K562 (cell line): ENCODE data around the gene SEZ6. TPM values are rescaled to one million over a fixed set of nuclear protein-coding genes. Genes with fewer than 3 reads are reported as not detected.

ENCODE experiments used
- BRF1 ChIP-seq: IDR thresholded peaks from 3 replicates; pipeline ENCODE4 v1.6.1; 2011; ENCODE audit warnings: borderline replicate concordance, mild to moderate bottlenecking; ENCODE audit not compliant: insufficient read length; ENCODE audit errors: extremely low read depth
- FOS ChIP-seq: IDR thresholded peaks from 3 replicates; pipeline ENCODE4 v1.6.1; 2011; ENCODE audit not compliant: insufficient read length; ENCODE audit errors: extremely low read depth
- HNRNPUL1 ChIP-seq: fragments of 200-400 bp; formaldehyde crosslinking; IDR thresholded peaks from 2 replicates; pipeline ENCODE4 v1.6.1; 2017; ENCODE audit warnings: low read length
- MYBL2 ChIP-seq, 2 experiments: fragments of 450-650 bp in 1 of 2; sonication (generic) in 1 of 2; formaldehyde crosslinking in 1 of 2; IDR thresholded peaks; 2 replicates each; pipeline versions ENCODE4 v1.6.1 to v1.8.1; 2017 to 2022; ENCODE audit warnings: borderline replicate concordance in 1 of 2, inconsistent platforms in 1 of 2, low read depth in 1 of 2, mild to moderate bottlenecking in 1 of 2, missing genetic modification reagents in 1 of 2, moderate library complexity in 1 of 2
- NCOR1 ChIP-seq: fragments of 450-650 bp; IDR thresholded peaks from 2 replicates; pipeline ENCODE4 v1.6.1; 2016; ENCODE audit warnings: mild to moderate bottlenecking, moderate library complexity
- PML ChIP-seq: IDR thresholded peaks from 2 replicates; pipeline ENCODE4 v1.6.1; 2012; ENCODE audit warnings: low read length, inconsistent platforms
- POLR2B ChIP-seq: fragments of 450-650 bp; IDR thresholded peaks from 2 replicates; pipeline ENCODE4 v1.6.1; 2018; ENCODE audit warnings: low read depth; ENCODE audit not compliant: partially characterized antibody
- RB1 ChIP-seq: fragments of 450-650 bp; IDR thresholded peaks from 2 replicates; pipeline ENCODE4 v1.6.1; 2017; ENCODE audit warnings: low read depth, mild to moderate bottlenecking
- RBM22 ChIP-seq: fragments of 200-400 bp; formaldehyde crosslinking; IDR thresholded peaks from 2 replicates; pipeline ENCODE4 v1.6.1; 2018; ENCODE audit warnings: low read length, low read depth; ENCODE audit not compliant: poor library complexity, severe bottlenecking
- RBM25 ChIP-seq: fragments of 200-400 bp; formaldehyde crosslinking; IDR thresholded peaks from 2 replicates; pipeline ENCODE4 v1.6.1; 2018; ENCODE audit warnings: low read length, low read depth, moderate library complexity; ENCODE audit not compliant: severe bottlenecking
- SNIP1 ChIP-seq: fragments of 450-650 bp; IDR thresholded peaks from 2 replicates; pipeline ENCODE4 v1.7.1; 2017; ENCODE audit warnings: low read depth, mild to moderate bottlenecking
- ZNF551 ChIP-seq: fragments of 250-450 bp; sonication (Bioruptor Pico); IDR thresholded peaks from 2 replicates; pipeline ENCODE4 v1.5.0; 2021; ENCODE audit warnings: mild to moderate bottlenecking, moderate library complexity
- ZNF780A ChIP-seq: fragments of 250-450 bp; sonication (Bioruptor Pico); IDR thresholded peaks from 2 replicates; pipeline ENCODE4 v1.5.0; 2021; ENCODE audit warnings: mild to moderate bottlenecking
- polyA plus RNA-seq, 8 experiments: library from polyadenylated mRNA; depleted of rRNA in 4 of 8; stranded (reverse) in 5 of 8; unstranded in 3 of 8; fragments of >200 nt; fragmentation: Nextera tagmentation in 2 of 8; fragmentation: Illumina TruSeq in 1 of 8; extraction: Ambion mirVana in 2 of 8; extraction: Trizol in 1 of 8; gene quantifications; 2 replicates each; pipeline versions ENCODE4 v1.2.1 to v1.2.3, GENCODE V29; 2011 to 2014; ENCODE audit warnings: inconsistent platforms in 1 of 8, missing spikeins in 1 of 8
- total RNA-seq, 7 experiments: library from RNA; depleted of rRNA in 6 of 7; stranded (reverse); fragments of >200 nt in 6 of 7; fragmentation: Illumina TruSeq in 2 of 7; extraction: Trizol in 2 of 7; gene quantifications; 2 replicates each; pipeline versions ENCODE4 v1.2.1 to v1.2.3, GENCODE V29; 2011 to 2021; ENCODE audit warnings: low replicate concordance in 1 of 7
- TF ChIP-seq, protein P1 (sequence below): fragments of 200-800 bp; sonication (Bioruptor generic); IDR thresholded peaks from 2 replicates; pipeline ENCODE4 v1.6.1; 2017; ENCODE audit warnings: missing genetic modification characterization, missing compliant biosample characterization
- TF ChIP-seq, protein P2 (sequence below), 3 experiments: fragments of 200-800 bp in 1 of 3; sonication (Bioruptor generic) in 1 of 3; sonication (generic) in 1 of 3; formaldehyde crosslinking in 1 of 3; IDR thresholded peaks; 2 replicates each; pipeline versions ENCODE4 v1.6.1 to v1.8.0; 2016 to 2022; ENCODE audit warnings: mild to moderate bottlenecking in 2 of 3, missing compliant biosample characterization in 2 of 3, missing genetic modification characterization in 2 of 3, missing genetic modification reagents in 1 of 3
- TF ChIP-seq, protein P3 (sequence below): sonication (generic); formaldehyde crosslinking; IDR thresholded peaks from 2 replicates; pipeline ENCODE4 v1.8.0; 2022; ENCODE audit warnings: mild to moderate bottlenecking, low read depth, missing genetic modification reagents
- TF ChIP-seq, protein P4 (sequence below): sonication (generic); formaldehyde crosslinking; IDR thresholded peaks from 2 replicates; pipeline ENCODE4 v1.4.0; 2020; ENCODE audit warnings: mild to moderate bottlenecking, missing genetic modification reagents
- TF ChIP-seq, protein P5 (sequence below): fragments of 250-450 bp; sonication (Bioruptor Pico); IDR thresholded peaks from 2 replicates; pipeline ENCODE4 v1.8.0; 2021; ENCODE audit warnings: moderate library complexity, mild to moderate bottlenecking, inconsistent platforms

Gene SEZ6
- total and polyA plus RNA-seq, 9 of the 15 experiments (the other 6 are each of a cell fraction or from before 2014, with no cell fraction given), result not detected

DNA sequence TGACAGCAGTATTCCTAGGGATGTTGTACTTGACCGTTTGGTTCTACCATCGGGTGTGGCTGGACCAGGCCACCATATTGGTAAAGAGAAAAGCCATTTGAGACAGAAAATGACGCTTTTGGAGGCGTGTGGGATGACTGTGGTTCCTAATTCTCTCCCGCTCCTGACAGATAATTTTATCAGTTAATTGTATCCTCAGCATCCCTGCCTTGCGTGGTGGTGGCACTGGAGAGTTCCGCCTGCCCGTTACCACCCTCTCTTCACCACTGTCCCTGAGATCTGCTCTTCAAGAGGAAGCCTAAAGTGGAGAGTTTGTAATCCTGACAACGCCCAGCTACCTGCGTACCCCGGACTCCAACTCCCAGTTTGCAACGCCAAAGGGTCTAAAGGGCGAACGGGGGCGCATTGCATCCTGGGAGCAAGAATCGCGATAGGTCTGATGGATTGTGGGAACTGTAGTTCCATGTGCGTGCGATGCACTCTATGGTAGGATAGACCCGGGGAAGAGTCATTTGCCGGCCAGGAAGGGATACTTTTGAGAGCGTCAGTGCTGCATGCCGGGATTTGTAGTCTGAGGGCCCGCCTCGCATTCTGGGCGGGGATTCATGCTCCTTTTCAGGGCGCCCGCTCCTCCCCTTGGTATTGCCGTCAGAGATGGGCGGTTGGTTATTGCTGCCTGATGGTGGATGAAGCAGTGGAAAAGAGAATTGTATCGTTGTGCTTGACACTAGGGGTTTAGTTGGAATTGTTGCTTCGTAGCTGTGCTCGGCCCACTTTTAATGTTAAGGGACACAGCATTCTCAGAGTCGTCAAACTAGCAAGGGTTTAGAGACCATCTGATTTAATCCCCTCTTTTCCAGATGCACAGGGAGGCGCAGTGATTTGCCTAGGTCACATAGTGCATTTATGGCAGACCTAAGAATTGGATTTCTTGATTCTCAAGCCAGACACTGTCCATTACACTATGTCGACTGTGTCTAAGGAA, 53.5 kb downstream of the SEZ6 start (continued):
- TF ChIP-seq, protein P1, sequence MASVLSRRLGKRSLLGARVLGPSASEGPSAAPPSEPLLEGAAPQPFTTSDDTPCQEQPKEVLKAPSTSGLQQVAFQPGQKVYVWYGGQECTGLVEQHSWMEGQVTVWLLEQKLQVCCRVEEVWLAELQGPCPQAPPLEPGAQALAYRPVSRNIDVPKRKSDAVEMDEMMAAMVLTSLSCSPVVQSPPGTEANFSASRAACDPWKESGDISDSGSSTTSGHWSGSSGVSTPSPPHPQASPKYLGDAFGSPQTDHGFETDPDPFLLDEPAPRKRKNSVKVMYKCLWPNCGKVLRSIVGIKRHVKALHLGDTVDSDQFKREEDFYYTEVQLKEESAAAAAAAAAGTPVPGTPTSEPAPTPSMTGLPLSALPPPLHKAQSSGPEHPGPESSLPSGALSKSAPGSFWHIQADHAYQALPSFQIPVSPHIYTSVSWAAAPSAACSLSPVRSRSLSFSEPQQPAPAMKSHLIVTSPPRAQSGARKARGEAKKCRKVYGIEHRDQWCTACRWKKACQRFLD (CRISPR knock-in tag), result peak; percentile 96
- TF ChIP-seq, protein P2, sequence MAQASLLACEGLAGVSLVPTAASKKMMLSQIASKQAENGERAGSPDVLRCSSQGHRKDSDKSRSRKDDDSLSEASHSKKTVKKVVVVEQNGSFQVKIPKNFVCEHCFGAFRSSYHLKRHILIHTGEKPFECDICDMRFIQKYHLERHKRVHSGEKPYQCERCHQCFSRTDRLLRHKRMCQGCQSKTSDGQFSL (CRISPR knock-in tag; IDR thresholded peaks at IDR 0.05), result no peak
- TF ChIP-seq, protein P2 (tag; IDR thresholded peaks at IDR 0.05), result no peak
- TF ChIP-seq, protein P3, sequence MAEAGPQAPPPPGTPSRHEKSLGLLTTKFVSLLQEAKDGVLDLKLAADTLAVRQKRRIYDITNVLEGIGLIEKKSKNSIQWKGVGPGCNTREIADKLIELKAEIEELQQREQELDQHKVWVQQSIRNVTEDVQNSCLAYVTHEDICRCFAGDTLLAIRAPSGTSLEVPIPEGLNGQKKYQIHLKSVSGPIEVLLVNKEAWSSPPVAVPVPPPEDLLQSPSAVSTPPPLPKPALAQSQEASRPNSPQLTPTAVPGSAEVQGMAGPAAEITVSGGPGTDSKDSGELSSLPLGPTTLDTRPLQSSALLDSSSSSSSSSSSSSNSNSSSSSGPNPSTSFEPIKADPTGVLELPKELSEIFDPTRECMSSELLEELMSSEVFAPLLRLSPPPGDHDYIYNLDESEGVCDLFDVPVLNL (CRISPR knock-in tag), result no peak
- no peak for TF ChIP-seq RBM22
- TF ChIP-seq RBM25, result peak; percentile 62
- no peak for TF ChIP-seq POLR2B
- TF ChIP-seq NCOR1, result no peak
- TF ChIP-seq SNIP1, result no peak
- TF ChIP-seq HNRNPUL1, result no peak
- no peak for TF ChIP-seq MYBL2 (IDR thresholded peaks at IDR 0.05; ENCODE audit: low read depth)
- TF ChIP-seq MYBL2 (CRISPR knock-in tag; IDR thresholded peaks at IDR 0.05; ENCODE audit: borderline replicate concordance), result no peak
- no peak for TF ChIP-seq FOS
- TF ChIP-seq, protein P4, sequence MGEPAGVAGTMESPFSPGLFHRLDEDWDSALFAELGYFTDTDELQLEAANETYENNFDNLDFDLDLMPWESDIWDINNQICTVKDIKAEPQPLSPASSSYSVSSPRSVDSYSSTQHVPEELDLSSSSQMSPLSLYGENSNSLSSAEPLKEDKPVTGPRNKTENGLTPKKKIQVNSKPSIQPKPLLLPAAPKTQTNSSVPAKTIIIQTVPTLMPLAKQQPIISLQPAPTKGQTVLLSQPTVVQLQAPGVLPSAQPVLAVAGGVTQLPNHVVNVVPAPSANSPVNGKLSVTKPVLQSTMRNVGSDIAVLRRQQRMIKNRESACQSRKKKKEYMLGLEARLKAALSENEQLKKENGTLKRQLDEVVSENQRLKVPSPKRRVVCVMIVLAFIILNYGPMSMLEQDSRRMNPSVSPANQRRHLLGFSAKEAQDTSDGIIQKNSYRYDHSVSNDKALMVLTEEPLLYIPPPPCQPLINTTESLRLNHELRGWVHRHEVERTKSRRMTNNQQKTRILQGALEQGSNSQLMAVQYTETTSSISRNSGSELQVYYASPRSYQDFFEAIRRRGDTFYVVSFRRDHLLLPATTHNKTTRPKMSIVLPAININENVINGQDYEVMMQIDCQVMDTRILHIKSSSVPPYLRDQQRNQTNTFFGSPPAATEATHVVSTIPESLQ, result no peak
- no peak for TF ChIP-seq BRF1
- TF ChIP-seq ZNF780A (CRISPR knock-in tag), result no peak
- no peak for TF ChIP-seq ZNF551 (CRISPR knock-in tag)
- TF ChIP-seq, protein P5, sequence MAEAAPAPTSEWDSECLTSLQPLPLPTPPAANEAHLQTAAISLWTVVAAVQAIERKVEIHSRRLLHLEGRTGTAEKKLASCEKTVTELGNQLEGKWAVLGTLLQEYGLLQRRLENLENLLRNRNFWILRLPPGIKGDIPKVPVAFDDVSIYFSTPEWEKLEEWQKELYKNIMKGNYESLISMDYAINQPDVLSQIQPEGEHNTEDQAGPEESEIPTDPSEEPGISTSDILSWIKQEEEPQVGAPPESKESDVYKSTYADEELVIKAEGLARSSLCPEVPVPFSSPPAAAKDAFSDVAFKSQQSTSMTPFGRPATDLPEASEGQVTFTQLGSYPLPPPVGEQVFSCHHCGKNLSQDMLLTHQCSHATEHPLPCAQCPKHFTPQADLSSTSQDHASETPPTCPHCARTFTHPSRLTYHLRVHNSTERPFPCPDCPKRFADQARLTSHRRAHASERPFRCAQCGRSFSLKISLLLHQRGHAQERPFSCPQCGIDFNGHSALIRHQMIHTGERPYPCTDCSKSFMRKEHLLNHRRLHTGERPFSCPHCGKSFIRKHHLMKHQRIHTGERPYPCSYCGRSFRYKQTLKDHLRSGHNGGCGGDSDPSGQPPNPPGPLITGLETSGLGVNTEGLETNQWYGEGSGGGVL (CRISPR knock-in tag), result no peak
- no peak; the same call in 1 of the 2 replicates for TF ChIP-seq RB1
- TF ChIP-seq PML, result peak; percentile 68; the same call in 1 of the 2 replicates
